Measurements from ENCODE around the gene IMMP2L. TPM values are rescaled to one million over a fixed set of nuclear protein-coding genes. Genes with fewer than 3 reads are reported as not detected.

IMMP2L gene
- total RNA-seq, 1 experiment from 2014 or later, result 30.3 TPM

DNA sequence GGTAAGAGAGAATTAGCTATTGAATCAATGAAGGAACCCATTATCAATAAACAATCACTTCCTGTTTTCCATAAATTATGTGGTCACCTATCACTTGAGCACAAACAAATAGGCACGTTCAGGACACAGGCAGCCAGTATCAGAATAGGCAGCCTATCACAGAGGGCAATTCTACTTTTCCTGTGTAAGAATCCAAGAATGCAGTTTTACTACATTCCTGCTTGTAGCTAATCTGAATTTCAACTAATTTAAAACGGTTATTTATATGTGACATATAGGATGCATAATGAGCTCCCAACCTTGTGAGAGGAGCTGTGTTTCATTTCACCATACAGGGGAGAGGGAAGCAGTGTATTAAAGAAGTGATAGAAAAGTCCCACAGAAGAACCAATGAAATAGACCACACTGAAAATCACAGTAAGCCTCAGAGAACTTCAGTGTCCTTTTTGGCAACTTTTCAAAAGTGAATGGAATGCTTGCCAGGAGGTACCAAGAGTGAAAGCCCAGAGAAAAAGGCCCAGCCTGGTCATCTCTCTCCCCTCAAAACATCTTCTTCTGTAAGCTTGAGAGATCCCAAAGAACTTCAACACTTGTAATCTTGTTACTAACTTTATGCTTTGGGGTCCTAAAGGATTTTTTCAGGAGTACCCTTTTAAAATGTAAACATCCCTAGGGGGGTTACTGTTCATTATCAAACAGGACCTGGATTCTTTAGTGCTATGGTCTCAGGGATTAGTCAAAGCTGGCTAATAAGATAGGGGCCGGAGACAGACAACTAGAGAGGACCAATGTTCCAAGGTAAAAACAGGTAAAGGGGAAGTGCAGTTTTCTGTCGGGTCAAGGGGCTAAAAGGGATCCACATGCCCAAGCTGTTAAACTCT is 1.3 kb downstream of the IMMP2L start:
- DNase-seq (ENCODE audit: extremely low read depth, low read depth), result no peak

DNA sequence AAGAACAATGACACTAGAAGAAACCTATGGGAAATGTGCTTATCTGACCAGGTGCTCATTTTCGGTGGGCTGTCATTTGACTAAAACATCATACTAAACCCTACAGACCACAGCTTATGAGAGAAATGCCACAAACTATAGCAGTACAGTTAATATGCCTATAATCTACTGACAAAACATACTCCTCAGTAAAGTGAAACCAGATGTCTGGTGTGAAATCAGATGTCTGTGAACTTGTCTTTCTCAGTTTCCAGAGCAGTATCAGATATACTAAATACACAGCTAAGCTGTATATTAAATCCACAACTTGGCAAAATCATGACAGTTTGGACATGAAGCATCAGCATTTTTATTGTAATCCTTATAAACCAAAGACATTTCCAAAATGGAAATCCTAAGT is 3.3 kb downstream of the IMMP2L start:
- no peak for DNase-seq (ENCODE audit: extremely low read depth, low read depth)

DNA sequence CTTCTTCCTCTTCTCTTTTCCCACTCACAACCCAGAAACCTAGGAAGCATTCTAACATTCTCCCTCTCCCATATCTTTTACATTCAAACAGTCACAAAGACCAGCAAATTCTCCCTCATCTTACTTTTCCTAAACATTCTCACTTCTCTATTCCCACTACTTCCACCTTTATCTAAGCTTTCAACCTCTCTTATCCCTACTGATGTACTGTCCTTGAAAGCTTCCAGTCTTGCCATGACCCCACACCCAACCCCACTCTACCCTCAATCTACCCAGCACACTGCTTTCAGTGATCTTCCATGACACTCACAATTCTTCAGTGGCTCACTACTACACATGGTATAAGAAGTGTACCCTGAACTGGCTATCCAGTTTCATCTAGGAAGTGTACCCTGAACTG is 5.3 kb downstream of the IMMP2L start:
- DNase-seq (ENCODE audit: extremely low read depth, low read depth), result no peak

DNA sequence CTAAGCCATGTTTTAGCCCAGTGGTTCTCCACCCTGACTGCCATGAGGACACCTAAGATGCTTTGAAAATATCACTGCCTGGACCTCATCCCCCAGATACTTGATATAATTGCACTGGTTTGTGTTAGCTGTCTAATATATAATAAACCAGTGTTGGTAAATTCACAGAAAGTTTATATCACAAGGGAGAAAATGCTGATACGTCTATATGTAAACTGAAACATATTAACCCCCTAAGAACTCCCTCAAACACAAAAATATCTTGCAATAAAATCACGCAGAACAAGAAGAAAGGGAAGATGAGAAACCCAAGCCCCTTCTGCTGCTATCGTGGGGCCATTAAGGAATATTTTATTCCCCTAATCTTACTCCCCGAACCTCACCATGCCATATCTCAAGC is 8.2 kb downstream of the IMMP2L start:
- no peak for DNase-seq (ENCODE audit: extremely low read depth, low read depth)

DNA sequence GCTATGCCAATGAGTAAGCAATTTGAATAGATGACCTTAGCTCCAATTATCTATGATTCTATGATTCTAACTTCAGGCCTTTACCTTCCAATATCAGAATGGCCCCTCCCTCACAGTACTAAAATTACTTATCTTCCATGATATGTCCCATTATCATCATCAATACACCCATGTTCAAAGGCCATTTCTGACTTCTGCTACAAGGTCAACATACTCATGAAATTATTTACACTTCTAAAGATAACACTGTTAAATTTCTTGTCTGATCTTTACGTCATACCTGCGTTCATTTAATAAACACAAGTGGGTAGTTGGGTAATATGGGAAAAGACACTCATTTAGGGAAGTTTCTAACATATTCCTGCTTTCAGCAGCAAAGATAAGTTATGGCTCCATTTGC is 21.2 kb downstream of the IMMP2L start:
- DNase-seq (ENCODE audit: extremely low read depth, low read depth), result no peak

DNA sequence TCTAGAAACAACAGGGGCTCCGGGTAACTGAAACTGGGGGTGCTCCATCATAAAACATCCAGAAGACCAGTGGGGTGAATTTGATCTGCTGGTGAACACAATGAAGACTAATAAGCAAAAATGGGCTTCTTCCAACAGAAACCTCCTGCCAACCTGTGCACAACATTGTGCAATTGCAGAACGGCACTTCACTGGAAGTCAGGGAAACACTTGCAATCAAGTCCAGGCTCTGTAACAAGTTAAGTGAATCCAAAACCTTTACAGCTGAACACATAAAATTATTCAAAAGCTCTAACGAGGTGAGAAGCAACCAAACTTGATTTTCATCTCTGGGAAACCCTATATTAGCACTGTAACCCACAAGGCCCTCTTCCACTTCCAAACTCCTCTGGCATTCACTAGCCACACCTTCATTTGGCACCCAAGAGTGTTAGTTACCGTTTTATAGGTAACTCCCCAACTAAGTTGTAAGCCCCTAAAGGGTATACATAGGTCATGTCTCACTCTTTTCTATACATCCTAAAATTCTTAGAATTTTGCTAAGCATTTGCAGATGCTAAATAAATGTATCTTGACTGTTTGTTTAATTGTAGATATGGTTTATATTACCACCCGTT is 22.0 kb downstream of the IMMP2L start:
- DNase-seq (ENCODE audit: extremely low read depth, low read depth), result no peak

DNA sequence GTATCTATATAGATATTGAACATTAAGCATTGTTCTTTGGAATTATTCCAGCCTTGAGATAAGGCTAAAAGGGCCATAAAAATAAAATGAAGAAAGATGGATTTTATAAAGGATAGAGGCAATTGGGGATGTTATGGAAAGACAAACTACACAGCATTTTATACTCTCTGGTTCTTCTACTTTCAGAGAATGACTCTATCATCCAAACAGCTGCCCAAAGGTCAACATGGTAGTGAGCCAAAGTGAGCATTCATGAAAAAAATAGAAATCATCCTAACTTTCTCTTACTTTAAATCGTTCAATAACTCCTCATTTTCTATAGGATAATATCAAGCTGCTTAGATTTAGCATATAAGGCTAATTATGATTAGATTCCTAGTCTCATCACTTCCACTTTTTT is 25.2 kb downstream of the IMMP2L start:
- DNase-seq (ENCODE audit: extremely low read depth, low read depth), result no peak

DNA sequence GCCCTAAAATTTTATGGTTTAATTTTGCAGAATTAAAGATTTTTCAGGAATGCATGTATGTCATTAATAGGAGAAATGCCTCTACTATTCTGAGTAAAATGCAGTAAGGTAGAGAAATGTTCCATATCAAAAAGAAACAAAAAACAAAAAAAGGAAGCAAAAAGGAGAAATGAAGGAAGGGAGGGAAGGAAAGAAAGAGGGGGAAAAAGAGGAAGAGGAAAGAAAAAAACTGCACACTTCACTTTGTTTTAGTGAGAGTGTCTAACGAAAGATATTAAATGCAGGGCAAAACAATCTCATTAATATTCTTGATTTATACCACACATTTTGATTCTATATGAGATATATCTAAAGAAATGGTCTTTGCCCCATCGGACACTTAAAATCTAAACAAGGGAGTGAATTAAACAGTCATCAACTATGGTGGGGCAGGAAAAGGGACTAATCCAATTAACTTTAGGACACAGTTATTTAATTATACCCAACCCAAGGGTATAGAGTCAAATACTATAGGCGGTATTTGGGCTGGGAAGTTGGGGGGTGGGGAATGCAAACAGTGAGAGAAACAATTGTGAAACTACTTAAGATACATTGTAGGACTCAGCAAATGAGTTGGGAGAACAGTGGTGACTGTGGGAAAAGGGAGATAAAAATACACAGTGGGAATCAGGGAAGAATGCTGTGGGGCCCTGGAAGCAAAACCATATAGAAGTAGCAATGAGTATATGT is 27.0 kb downstream of the IMMP2L start:
- no peak for DNase-seq (ENCODE audit: extremely low read depth, low read depth)

DNA sequence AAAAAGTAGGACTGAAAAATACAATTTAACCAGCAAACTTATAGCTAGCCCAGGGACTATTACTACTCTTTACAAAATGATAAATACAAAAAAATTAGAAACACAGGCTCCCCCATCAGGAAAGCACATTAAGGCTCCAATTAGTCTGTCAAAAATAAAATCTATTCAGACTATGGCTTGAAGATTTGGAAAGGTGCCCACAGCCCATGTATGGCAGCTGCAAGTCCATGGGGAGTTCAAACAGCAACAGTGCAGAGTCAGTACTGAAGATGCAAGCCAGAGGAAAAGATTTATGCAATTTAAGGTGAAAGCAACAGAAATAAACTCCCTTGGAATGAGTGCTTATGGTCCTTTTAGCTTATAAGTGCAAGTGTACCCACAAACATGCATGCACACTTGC is 29.7 kb downstream of the IMMP2L start:
- DNase-seq (ENCODE audit: extremely low read depth, low read depth), result no peak

DNA sequence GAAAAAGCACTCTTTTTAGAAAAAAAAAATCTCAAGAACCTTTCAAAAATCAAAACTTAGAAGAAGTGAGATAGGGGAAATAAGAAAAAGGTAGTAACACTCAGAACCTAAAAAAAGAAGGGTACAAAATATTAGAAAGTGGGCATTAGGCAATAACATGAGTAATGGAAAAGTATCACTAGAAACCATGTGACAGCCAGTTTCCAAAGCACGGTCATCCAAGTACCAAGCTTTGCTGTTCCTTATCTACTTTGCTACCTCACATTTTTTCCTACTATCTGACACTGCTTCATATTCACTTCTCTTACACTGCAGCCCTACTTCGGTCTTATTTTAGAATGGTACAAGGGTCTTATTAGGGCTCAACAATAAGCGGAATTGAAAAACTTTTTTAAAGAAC is 30.3 kb downstream of the IMMP2L start:
- no peak for DNase-seq (ENCODE audit: extremely low read depth, low read depth)

DNA sequence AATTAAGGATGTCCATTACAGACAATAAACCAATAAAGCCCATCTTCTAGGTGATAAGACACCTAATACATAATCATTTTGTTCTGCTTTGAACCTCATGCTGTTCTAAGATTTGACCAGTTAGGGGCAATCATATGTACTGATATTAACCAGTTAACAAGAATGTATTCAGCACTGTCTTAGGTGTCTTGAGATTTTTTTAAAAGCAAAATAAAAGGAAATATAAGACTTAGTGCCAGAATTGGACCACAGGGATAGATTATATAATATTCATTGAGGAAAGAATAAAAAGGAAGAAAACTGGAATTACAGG is 32.0 kb downstream of the IMMP2L start:
- no peak for DNase-seq (ENCODE audit: extremely low read depth, low read depth)

DNA sequence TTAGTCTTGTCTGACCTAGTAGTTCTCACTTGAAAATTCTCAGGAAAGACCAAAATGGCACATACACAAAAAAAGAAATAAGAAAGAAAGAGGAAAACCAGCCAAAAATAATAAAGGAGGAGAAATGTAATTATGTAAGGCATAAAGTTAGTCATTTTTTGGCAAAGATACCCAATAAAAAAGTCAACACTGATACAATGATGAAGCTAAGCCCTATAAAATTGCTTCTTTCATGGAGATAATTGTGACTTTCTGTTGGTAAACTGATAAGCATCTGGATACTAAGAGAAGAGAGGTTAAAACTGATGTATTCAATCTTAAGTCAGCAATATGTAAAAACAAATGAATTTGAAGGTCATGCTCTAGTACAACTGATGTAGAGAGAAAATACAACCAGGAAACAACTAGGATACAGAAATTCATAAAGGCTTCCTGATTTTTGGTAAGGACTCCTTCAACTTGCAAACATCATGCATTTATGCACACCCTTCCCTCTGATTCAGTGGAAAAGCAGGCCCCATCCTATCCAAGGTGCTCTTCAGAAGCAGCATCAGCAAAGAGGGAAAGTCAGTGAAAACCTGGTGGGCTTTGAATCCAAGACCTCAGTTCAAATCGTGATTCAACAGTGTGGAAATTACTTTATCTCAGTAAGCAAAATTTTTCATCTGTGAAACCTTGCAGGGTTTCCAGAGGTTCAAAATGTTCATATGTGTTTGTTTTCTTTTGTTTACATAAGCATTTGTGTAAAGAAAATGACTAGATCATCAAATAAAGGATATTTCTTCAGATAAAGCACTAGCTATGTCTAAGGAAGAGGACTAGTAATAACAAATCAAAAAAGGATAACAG is 32.6 kb downstream of the IMMP2L start:
- DNase-seq (ENCODE audit: extremely low read depth, low read depth), result no peak

DNA sequence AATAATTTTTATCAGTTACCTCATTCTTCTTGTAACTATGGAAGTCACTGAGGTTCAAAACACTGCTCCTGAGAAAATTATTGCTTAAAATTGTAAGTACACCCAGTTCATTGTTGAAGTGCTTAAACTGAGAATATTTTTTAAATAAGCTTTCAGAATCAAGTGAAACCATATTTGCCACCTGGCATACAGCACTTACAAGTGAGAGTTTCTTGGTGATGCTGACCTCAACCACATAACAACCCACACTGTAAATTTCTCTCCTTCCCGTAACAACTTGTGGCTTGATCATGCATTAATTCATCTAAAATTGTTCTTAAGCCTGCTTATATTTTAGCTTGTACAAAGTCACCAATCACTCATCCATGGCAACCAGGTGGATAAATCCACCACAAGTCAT is 34.0 kb downstream of the IMMP2L start:
- no peak for DNase-seq (ENCODE audit: extremely low read depth, low read depth)

DNA sequence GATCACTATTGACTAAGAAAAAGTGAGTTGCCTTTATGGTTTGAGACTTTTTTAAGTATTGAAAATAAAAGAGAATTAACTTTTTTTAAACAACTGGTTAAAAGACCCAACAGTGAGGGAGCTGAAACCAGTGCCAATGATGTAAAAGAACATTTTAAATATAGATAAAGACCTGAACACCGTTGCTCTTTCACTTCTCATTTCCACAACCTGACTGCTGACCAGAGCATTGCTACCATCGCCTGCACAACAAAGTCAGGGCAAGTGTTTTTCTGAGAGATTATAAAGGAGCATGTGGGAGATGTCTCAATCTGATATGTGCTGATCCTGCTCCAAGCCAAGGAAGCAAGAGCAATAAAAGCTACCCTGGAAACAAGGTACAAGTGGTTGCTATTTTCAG is 34.7 kb downstream of the IMMP2L start:
- no peak for DNase-seq (ENCODE audit: extremely low read depth, low read depth)

DNA sequence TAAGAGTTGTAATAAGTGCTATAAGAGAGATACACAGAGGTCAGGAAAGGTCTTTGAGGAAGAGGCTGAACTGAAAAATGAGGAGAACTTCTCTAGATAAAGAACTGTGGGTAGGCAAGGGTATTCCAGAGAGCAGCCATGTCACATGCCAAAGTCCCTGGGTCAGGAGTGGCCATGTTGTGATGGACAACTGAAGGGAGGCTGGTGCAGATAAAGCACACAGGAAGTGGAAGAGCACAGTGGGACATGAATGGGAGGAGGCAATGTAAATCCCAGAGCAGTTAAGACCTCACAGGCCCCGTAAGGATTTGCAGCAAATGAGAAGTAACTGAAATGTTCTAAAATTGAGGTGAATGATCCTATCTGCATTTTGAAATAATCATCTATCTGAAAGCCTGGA is 37.2 kb downstream of the IMMP2L start:
- DNase-seq (ENCODE audit: extremely low read depth, low read depth), result no peak

DNA sequence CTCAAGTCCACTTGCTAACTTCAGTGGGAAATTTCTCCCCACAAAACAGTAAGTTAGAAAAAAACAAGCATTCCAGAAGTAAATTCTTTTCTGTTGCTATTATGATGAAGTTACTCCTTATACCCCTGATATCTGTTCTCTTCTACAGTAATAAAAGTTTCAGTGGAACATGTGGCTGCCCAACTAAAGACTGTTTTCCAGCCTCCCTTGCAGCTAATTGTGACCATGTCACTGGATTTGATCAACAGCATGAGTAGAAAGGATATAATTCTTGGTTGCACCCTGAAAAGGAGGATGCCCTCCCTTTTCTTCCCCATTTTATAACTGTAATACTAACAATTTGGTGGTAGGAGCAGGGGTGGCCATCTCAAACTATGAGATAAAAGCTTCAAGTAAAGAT is 40.6 kb downstream of the IMMP2L start:
- no peak for DNase-seq (ENCODE audit: extremely low read depth, low read depth)

DNA sequence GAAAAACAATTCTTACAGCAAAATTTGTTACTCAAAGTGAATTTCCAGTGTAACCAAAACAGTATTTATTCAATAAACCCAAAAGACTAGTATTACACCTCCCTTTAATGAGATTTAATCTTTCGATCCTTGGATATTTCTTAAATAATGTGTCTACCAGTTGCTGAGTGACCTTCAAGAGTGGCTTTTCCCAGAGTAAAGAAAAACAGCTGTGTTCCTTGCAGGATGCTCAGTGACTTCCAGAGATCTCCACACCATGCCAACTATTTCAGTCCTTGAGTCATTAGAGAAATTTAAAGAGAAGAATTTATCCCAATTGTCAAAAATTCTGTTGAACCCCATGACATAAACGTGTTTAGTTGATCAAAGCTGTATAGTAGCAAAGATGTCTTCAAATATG is 44.0 kb downstream of the IMMP2L start:
- no peak for DNase-seq (ENCODE audit: extremely low read depth, low read depth)

DNA sequence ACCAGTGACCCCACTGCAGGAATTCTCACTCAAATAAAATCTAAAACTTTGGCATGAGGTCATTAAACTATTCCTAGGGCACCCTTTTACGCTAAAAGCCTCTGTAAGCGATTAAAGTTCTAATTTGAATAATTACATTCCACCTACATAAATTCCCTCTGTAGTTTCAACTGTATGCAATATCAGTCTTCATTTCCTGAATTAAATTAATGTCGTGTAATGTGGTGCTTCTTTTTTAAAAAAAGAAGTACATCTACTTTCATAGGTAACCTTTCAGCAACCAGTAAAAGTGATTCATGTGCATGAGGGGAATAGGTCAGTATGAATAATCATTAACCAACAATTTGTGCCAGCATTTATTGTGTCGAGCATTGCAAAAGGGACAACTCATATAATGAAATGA is 44.7 kb downstream of the IMMP2L start:
- DNase-seq (ENCODE audit: extremely low read depth, low read depth), result no peak

DNA sequence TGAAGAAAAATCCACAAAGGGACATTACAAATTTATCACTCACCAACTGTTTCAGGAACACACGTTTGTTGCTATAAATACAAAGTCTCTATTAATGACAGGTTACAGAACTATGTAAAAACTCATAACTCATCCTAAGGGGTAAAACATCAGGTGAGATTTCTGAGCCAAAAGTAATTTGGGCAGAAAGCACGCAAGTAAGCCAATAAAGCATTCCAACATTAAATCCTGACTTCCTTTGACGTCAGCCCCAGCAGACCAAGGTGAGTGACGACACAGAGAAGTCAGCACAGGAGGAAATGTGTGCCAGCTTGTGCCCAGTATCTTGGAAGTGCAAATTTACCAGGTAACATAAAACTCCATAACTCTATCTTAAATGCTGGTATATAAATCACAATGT is 45.7 kb downstream of the IMMP2L start:
- no peak for DNase-seq (ENCODE audit: extremely low read depth, low read depth)

DNA sequence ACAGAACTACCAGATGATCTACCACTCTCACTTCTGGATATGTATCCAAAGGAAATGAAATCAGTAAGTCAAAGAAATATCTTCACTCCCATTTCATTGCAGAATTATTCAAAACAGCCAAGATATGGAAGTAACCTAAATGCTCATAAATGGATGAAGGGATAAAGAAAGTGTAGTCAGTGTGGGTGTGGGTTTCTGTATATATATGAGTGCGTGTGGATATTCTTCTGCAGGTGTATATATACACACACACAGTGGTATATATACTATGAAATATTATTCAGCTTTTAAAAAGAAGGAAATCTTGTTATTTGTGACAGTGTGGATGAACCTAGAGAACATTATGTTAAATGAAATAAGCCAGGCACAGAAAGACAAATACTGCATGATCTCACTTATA is 48.7 kb downstream of the IMMP2L start:
- no peak for DNase-seq (ENCODE audit: extremely low read depth, low read depth)

DNA sequence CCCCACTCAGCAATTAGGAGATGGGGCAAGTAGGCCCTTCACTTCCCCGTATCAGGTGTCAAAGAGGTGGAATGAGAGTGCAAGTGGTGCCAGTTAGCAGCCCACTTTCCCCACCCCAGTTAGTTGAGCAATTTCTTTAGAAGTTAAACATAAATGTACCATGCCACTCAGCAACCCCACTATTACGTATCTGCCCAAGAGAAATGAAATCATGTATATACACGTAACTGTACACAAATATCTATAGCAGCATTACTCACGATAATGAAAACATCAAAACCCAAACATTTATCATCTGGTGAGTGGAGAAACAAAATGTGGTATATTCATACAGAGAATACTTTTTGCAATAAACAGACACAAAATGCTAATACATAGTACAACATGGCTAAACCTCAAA is 50.4 kb downstream of the IMMP2L start:
- DNase-seq (ENCODE audit: extremely low read depth, low read depth), result no peak
